ENCODE results near the gene MEGF6. TPM values are rescaled to one million over a fixed set of nuclear protein-coding genes. Genes with fewer than 3 reads are reported as not detected.
A peak's percentile ranks its signal among the peaks of the same experiment; 100 is the strongest.

MEGF6 gene
- total RNA-seq, 1 donor from 2014 or later: 198 TPM

DNA sequence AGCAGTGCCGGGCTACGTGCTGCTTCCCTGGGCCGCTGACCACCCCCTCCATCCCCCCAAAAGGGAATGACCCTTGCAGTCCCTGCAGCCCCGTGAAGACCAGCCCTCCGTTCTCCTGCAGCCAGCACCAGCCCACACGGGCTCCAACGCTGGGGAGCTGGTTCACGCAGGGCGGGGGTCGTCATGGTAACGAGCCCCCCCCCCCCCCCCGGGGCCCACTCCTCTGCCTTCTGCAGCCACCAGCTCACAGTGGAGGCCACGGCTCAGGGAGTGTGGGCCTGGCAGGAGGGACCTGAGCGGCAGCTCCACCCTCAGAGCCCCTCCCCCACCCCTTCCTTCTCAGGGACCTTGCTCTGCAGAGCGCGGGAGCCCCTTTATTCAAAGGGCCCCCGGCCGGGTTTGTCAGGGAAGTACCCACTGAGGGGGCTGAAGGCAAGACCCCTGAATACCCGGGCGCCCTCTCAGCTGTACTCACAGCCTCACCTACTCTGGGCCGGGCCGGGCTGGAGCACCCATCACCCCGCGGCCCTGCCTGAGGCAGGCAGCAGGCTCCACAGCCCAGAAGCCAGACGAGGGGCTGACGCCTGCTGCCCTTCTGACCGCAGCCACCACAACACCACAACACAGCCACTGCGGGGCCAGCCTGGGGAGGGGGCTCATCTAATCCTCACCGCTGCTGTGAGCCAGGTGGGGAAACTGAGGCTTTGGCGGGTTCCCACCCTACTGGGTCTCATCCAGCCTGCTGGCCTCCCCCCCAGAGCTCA lies 12.6 kb downstream of the MEGF6 start:
- H3K4me3 Mint-ChIP-seq (ENCODE audit: unreplicated experiment): no peak overlapping the region
- peaks cover 4% of the 10 kb centered on the region for H3K36me3 Mint-ChIP-seq (ENCODE audit: low read depth, unreplicated experiment)
- H3K27ac Mint-ChIP-seq (ENCODE audit: unreplicated experiment): no peak overlapping the region
- no peak for DNase-seq (ENCODE audit: low spot score)
- H3K27me3 Mint-ChIP-seq (ENCODE audit: unreplicated experiment): peaks cover 28% of the 10 kb centered on the region
- H3K4me1 Mint-ChIP-seq (ENCODE audit: unreplicated experiment): peaks cover 17% of the 10 kb centered on the region
- TF ChIP-seq, protein P1, sequence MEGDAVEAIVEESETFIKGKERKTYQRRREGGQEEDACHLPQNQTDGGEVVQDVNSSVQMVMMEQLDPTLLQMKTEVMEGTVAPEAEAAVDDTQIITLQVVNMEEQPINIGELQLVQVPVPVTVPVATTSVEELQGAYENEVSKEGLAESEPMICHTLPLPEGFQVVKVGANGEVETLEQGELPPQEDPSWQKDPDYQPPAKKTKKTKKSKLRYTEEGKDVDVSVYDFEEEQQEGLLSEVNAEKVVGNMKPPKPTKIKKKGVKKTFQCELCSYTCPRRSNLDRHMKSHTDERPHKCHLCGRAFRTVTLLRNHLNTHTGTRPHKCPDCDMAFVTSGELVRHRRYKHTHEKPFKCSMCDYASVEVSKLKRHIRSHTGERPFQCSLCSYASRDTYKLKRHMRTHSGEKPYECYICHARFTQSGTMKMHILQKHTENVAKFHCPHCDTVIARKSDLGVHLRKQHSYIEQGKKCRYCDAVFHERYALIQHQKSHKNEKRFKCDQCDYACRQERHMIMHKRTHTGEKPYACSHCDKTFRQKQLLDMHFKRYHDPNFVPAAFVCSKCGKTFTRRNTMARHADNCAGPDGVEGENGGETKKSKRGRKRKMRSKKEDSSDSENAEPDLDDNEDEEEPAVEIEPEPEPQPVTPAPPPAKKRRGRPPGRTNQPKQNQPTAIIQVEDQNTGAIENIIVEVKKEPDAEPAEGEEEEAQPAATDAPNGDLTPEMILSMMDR (IDR thresholded peaks at IDR 0.05; ENCODE audit: unreplicated experiment): no peak
- H3K9me3 Mint-ChIP-seq (ENCODE audit: unreplicated experiment): no peaks in the 10 kb centered on the region

DNA sequence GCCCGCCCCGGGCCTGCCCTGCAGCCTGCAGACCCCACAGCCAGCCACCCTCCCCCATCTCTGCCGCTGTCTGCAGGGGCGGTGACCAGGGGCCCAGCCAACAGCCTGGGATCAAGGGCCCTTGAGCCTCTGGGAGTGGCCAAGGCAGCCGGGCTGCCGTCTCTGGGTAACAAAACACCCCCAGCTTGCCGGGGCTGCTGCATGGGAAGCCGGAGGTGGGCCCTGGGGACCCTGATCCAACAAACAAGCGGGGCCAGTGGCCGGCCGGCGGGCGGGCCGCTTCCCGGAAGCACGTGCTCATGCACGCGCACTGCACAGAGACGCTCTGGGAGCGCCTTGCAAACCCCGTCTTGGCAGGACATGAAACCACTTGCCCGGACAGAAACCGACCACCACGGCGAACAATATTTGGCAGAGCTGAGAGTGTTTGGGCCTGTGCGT lies 13.2 kb downstream of the MEGF6 start:
- Mint-ChIP-seq H3K27ac (ENCODE audit: unreplicated experiment) (no peak overlapping the region), H3K27me3 (ENCODE audit: unreplicated experiment) (peaks cover 28% of the 10 kb centered on the region), H3K9me3 (ENCODE audit: unreplicated experiment) (no peaks in the 10 kb centered on the region), H3K4me3 (ENCODE audit: unreplicated experiment) (no peak overlapping the region), H3K4me1 (ENCODE audit: unreplicated experiment) (peaks cover 18% of the 10 kb centered on the region), H3K36me3 (ENCODE audit: low read depth, unreplicated experiment) (peaks cover 4% of the 10 kb centered on the region)
- no peak for DNase-seq (ENCODE audit: low spot score)
- TF ChIP-seq, protein P1 (IDR thresholded peaks at IDR 0.05; ENCODE audit: unreplicated experiment): no peak

DNA sequence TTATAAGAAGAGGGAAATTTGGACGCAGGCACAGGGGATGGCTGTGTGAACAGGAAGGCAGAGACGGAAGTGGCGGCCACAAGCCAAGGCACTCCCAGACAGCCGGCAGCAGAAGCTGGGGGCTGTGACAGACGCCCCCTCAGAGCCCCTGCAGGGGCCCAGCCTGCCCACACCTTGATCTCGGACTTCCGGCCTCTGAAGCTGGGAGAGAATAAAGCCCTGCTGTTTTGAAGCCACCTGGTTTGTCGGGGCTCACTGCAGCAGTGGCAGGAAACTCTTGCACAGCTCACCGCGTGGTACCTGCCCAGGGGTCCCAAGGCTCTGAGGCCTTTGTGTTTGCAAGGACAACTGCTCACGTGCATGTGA lies 13.7 kb downstream of the MEGF6 start:
- no peaks in the 10 kb centered on the region for H3K9me3 Mint-ChIP-seq (ENCODE audit: unreplicated experiment)
- peaks cover 4% of the 10 kb centered on the region for H3K36me3 Mint-ChIP-seq (ENCODE audit: low read depth, unreplicated experiment)
- H3K27ac Mint-ChIP-seq (ENCODE audit: unreplicated experiment): peak overlapping the region; percentile 52
- TF ChIP-seq, protein P1 (IDR thresholded peaks at IDR 0.05; ENCODE audit: unreplicated experiment): no peak
- no peak for DNase-seq (ENCODE audit: low spot score)
- peak overlapping the region; percentile 66 for H3K4me3 Mint-ChIP-seq (ENCODE audit: unreplicated experiment)
- peaks cover 29% of the 10 kb centered on the region for H3K27me3 Mint-ChIP-seq (ENCODE audit: unreplicated experiment)
- H3K4me1 Mint-ChIP-seq (ENCODE audit: unreplicated experiment): peaks cover 20% of the 10 kb centered on the region

DNA sequence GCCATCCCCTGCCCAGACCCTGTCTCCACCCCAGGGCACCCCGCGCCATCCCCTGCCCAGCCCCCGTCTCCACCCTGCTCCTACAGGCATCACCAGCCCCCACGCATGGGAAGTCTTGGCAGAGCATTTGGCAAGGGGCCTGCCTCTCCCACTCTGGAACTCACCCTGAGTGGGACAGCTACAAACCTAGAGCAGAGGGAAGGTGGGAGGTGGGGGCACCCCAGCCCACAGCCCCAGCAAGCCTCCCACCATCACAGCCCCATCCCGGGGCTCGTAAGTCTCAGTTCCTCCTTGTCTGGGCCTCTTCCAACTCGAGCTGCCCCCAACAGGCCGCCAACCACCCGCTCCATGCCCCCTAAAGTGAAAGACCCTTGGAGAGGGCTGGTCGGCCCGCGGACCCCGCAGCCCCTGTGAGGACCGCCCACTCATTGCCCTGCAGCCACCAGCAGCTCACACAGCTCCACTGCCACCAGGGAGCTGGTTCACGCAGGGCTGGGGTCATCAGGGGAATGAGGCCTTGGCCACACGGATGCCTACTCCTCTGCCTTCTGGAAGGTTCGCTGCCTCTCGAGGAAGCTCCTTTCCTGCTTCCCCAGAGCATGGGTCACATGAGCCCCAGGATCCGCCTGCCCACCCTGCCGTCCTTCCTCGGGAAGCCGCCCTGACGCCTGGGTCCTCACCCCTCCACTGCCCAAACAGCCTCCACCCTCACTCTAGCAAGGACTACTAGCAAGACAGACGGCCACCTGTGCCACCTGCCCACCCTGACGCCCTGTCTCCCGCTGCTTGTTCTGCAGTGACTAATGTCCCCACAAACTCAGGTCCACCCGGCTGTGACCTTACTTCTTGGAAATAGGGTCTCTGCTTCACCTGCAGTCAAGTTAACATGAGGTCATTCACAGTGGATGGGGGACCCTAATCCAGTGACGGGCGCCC lies 14.4 kb downstream of the MEGF6 start:
- Mint-ChIP-seq H3K27me3 (ENCODE audit: unreplicated experiment) (peaks cover 31% of the 10 kb centered on the region), H3K36me3 (ENCODE audit: low read depth, unreplicated experiment) (peaks cover 4% of the 10 kb centered on the region)

More for the DNA sequence above, 14.4 kb downstream of the MEGF6 start:
- H3K4me3 Mint-ChIP-seq (ENCODE audit: unreplicated experiment): peak overlapping the region; percentile 66
- H3K9me3 Mint-ChIP-seq (ENCODE audit: unreplicated experiment): no peaks in the 10 kb centered on the region
- H3K4me1 Mint-ChIP-seq (ENCODE audit: unreplicated experiment): peaks cover 24% of the 10 kb centered on the region
- peak overlapping the region; percentile 52 for H3K27ac Mint-ChIP-seq (ENCODE audit: unreplicated experiment)
- no peak for DNase-seq (ENCODE audit: low spot score)
- TF ChIP-seq, protein P1 (IDR thresholded peaks at IDR 0.05; ENCODE audit: unreplicated experiment): no peak

Measured in endothelial cell (in vitro differentiated cells).